SK-N-SH treated with all-trans-retinoic acid at 6 μM for 48 hours (cell line): ENCODE results near the gene KRT81.

Experiments
- ATAC-seq: fragments of 200-7000 bp; cut with Tn5 transposase; 3 replicates; pipeline ENCODE4 v1.9.1; 2020; ENCODE audit warnings: mild to moderate bottlenecking, moderate library complexity
- ARNTL ChIP-seq: fragments of 450-650 bp; formaldehyde crosslinking; IDR thresholded peaks from 2 replicates; pipeline ENCODE4 v1.5.0; 2020; ENCODE audit warnings: low read depth, mild to moderate bottlenecking, moderate library complexity, borderline replicate concordance
- BACH2 ChIP-seq: fragments of 250-450 bp; sonication (Bioruptor Pico); IDR thresholded peaks from 2 replicates; pipeline ENCODE4 v1.9.0; 2021; ENCODE audit warnings: mild to moderate bottlenecking, borderline replicate concordance
- CSDC2 ChIP-seq: fragments of 250-450 bp; sonication (Bioruptor Pico); IDR thresholded peaks from 2 replicates; pipeline ENCODE4 v1.5.0; 2020; ENCODE audit warnings: mild to moderate bottlenecking, moderate library complexity
- ESRRG ChIP-seq: fragments of 250-450 bp; sonication (Bioruptor Pico); IDR thresholded peaks from 2 replicates; pipeline ENCODE4 v1.6.1; 2021; ENCODE audit warnings: mild to moderate bottlenecking
- GLIS3 ChIP-seq: fragments of 250-450 bp; sonication (Bioruptor Pico); IDR thresholded peaks from 2 replicates; pipeline ENCODE4 v1.5.0; 2020; ENCODE audit warnings: mild to moderate bottlenecking, moderate library complexity
- ISL1 ChIP-seq: fragments of 250-450 bp; sonication (Bioruptor Pico); IDR thresholded peaks from 2 replicates; pipeline ENCODE4 v2.1.2; 2022; ENCODE audit warnings: mild to moderate bottlenecking, moderate library complexity
- OSR1 ChIP-seq: fragments of 250-450 bp; sonication (Bioruptor Pico); IDR thresholded peaks from 2 replicates; pipeline ENCODE4 v1.8.0; 2022; ENCODE audit warnings: moderate library complexity, mild to moderate bottlenecking, inconsistent platforms
- PATZ1 ChIP-seq: fragments of 250-450 bp; sonication (Bioruptor Pico); IDR thresholded peaks from 2 replicates; pipeline ENCODE4 v1.8.0; 2020; ENCODE audit warnings: mild to moderate bottlenecking, moderate library complexity, borderline replicate concordance
- POU6F1 ChIP-seq: fragments of 250-450 bp; sonication (Bioruptor Pico); IDR thresholded peaks from 2 replicates; pipeline ENCODE4 v1.8.0; 2021; ENCODE audit warnings: low read depth, mild to moderate bottlenecking, moderate library complexity, borderline replicate concordance
- PPARA ChIP-seq: fragments of 250-450 bp; sonication (Bioruptor Pico); IDR thresholded peaks from 2 replicates; pipeline ENCODE4 v1.5.0; 2020; ENCODE audit warnings: mild to moderate bottlenecking, borderline replicate concordance
- RARB ChIP-seq: fragments of 250-450 bp; sonication (Bioruptor Pico); IDR thresholded peaks from 2 replicates; pipeline ENCODE4 v1.8.0; 2021; ENCODE audit warnings: mild to moderate bottlenecking, moderate library complexity
- SNAI2 ChIP-seq: fragments of 250-450 bp; sonication (Bioruptor Pico); IDR thresholded peaks from 2 replicates; pipeline ENCODE4 v1.5.0; 2020; ENCODE audit warnings: mild to moderate bottlenecking, moderate library complexity
- TCF4 ChIP-seq: fragments of 250-450 bp; sonication (Bioruptor Pico); IDR thresholded peaks from 2 replicates; pipeline ENCODE4 v1.8.0; 2021; ENCODE audit warnings: mild to moderate bottlenecking, moderate library complexity, borderline replicate concordance
- TSHZ2 ChIP-seq: fragments of 250-450 bp; sonication (Bioruptor Pico); IDR thresholded peaks from 2 replicates; pipeline ENCODE4 v1.5.0; 2020; ENCODE audit warnings: mild to moderate bottlenecking, moderate library complexity
- ZC3H10 ChIP-seq: fragments of 250-450 bp; sonication (Bioruptor Pico); IDR thresholded peaks from 2 replicates; pipeline ENCODE4 v1.5.1; 2021; ENCODE audit warnings: mild to moderate bottlenecking, moderate library complexity
- ZFP3 ChIP-seq: fragments of 250-450 bp; sonication (Bioruptor Pico); IDR thresholded peaks from 2 replicates; pipeline ENCODE4 v1.5.0; 2020; ENCODE audit warnings: mild to moderate bottlenecking, moderate library complexity
- ZFP30 ChIP-seq: fragments of 450-650 bp; formaldehyde crosslinking; IDR thresholded peaks from 2 replicates; pipeline ENCODE4 v1.5.0; 2022; ENCODE audit warnings: mild to moderate bottlenecking, moderate library complexity
- ZNF565 ChIP-seq: fragments of 450-650 bp; formaldehyde crosslinking; conservative IDR thresholded peaks from 2 replicates; pipeline ENCODE4 v1.5.0; 2020; ENCODE audit warnings: low read depth, mild to moderate bottlenecking, moderate library complexity
- ZNF70 ChIP-seq: fragments of 450-650 bp; formaldehyde crosslinking; IDR thresholded peaks from 2 replicates; pipeline ENCODE4 v1.5.0; 2020; ENCODE audit warnings: mild to moderate bottlenecking, moderate library complexity
- ZNF8 ChIP-seq: fragments of 450-650 bp; formaldehyde crosslinking; IDR thresholded peaks from 2 replicates; pipeline ENCODE4 v1.5.0; 2020; ENCODE audit warnings: mild to moderate bottlenecking, moderate library complexity
- TF ChIP-seq, protein P1 (sequence below): fragments of 250-450 bp; sonication (Bioruptor Pico); IDR thresholded peaks from 2 replicates; pipeline ENCODE4 v1.5.1; 2020; ENCODE audit warnings: low read depth, mild to moderate bottlenecking, moderate library complexity

KRT81 gene

GRCh38 chr12:52268212-52268611 lies 23.1 kb downstream of the KRT81 start:
- TF ChIP-seq BACH2 (CRISPR knock-in tag) (no peak), ARNTL (CRISPR knock-in tag) (no peak), TCF4 (no peak), PPARA (no peak), ZFP30 (CRISPR knock-in tag) (no peak), ESRRG (CRISPR knock-in tag) (no peak), RARB (no peak), PATZ1 (CRISPR knock-in tag) (no peak), POU6F1 (CRISPR knock-in tag) (no peak), ISL1 (CRISPR knock-in tag) (no peak), ZC3H10 (CRISPR knock-in tag) (no peak), ZNF565 (CRISPR knock-in tag) (no peak), TSHZ2 (CRISPR knock-in tag) (no peak)
- TF ChIP-seq, all 23 proteins: peak for 0
- ATAC-seq, result no peak

DNA sequence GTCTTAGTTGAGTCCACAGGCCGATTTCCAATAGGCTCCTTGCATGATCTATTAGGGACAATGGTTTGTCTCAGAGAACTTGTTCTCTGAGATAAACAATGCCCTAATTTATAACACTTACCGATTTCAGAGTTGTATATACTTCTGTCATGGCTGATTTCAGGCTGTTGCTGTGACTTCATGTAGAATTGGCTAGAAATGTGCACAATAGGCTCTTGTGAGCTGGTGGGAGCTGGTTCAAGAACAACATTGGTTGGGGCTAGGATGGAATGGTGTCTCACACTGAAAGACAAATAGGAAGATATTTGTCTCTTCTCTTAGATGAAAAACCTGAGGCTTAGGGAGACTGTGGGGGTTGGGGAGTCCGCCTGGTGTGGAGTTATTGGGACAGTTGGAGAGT lies 23.6 kb downstream of the KRT81 start:
- TF ChIP-seq ZFP3 (CRISPR knock-in tag) (no peak), GLIS3 (CRISPR knock-in tag) (no peak), TSHZ2 (CRISPR knock-in tag) (no peak), ESRRG (CRISPR knock-in tag) (no peak), POU6F1 (CRISPR knock-in tag) (no peak), ZNF70 (CRISPR knock-in tag) (no peak), RARB (no peak), ZNF565 (CRISPR knock-in tag) (no peak), ZC3H10 (CRISPR knock-in tag) (no peak), PPARA (no peak), SNAI2 (CRISPR knock-in tag) (no peak), ZFP30 (CRISPR knock-in tag) (no peak), ZNF8 (no peak), CSDC2 (CRISPR knock-in tag) (no peak), TCF4 (no peak), OSR1 (CRISPR knock-in tag) (no peak)
- TF ChIP-seq, protein P1, sequence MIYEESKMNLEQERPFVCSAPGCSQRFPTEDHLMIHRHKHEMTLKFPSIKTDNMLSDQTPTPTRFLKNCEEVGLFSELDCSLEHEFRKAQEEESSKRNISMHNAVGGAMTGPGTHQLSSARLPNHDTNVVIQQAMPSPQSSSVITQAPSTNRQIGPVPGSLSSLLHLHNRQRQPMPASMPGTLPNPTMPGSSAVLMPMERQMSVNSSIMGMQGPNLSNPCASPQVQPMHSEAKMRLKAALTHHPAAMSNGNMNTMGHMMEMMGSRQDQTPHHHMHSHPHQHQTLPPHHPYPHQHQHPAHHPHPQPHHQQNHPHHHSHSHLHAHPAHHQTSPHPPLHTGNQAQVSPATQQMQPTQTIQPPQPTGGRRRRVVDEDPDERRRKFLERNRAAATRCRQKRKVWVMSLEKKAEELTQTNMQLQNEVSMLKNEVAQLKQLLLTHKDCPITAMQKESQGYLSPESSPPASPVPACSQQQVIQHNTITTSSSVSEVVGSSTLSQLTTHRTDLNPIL, result no peak
- no peak for ATAC-seq
